HepG2 (cell line): ENCODE measurements around the gene HSPA1A. TPM values are rescaled to one million over a fixed set of nuclear protein-coding genes. Genes with fewer than 3 reads are reported as not detected.

Experiments
- CHD2 ChIP-seq: IDR thresholded peaks from 2 replicates; pipeline ENCODE4 v1.6.1; 2011; ENCODE audit warnings: low read depth, low read length, improper control_type of control experiment
- ETV5 ChIP-seq: IDR thresholded peaks from 2 replicates; pipeline ENCODE4 v1.6.1; 2018; ENCODE audit warnings: missing biosample characterization, missing genetic modification reagents, inconsistent platforms, borderline replicate concordance
- EZH2 ChIP-seq: conservative IDR thresholded peaks from 2 replicates; pipeline ENCODE4 v1.6.1; 2012; ENCODE audit warnings: mild to moderate bottlenecking, low read depth, low read length, moderate library complexity
- GZF1 ChIP-seq: sonication (generic); formaldehyde crosslinking; IDR thresholded peaks from 2 replicates; pipeline ENCODE4 v1.5.1; 2020; ENCODE audit warnings: mild to moderate bottlenecking, missing genetic modification reagents
- ISX ChIP-seq: sonication (generic); formaldehyde crosslinking; conservative IDR thresholded peaks from 2 replicates; pipeline ENCODE4 v1.5.0; 2020; ENCODE audit warnings: missing genetic modification reagents
- JUND ChIP-seq: sonication (generic); formaldehyde crosslinking; IDR thresholded peaks from 2 replicates; pipeline ENCODE4 v1.8.0; 2022; ENCODE audit warnings: mild to moderate bottlenecking, missing genetic modification reagents
- MTA3 ChIP-seq: sonication (generic); formaldehyde crosslinking; IDR thresholded peaks from 2 replicates; pipeline ENCODE4 v1.4.0; 2020; ENCODE audit warnings: missing genetic modification reagents
- MYNN ChIP-seq: sonication (generic); formaldehyde crosslinking; IDR thresholded peaks from 2 replicates; pipeline ENCODE4 v1.4.0; 2020; ENCODE audit warnings: mild to moderate bottlenecking, low read depth, missing genetic modification reagents
- POGZ ChIP-seq: sonication (generic); formaldehyde crosslinking; IDR thresholded peaks from 2 replicates; pipeline ENCODE4 v1.4.0; 2020; ENCODE audit warnings: mild to moderate bottlenecking, missing genetic modification reagents
- SALL2 ChIP-seq: sonication (generic); formaldehyde crosslinking; IDR thresholded peaks from 2 replicates; pipeline ENCODE4 v1.8.1; 2023; ENCODE audit warnings: mild to moderate bottlenecking, missing genetic modification reagents, inconsistent platforms
- SP2 ChIP-seq: sonication (generic); formaldehyde crosslinking; IDR thresholded peaks from 2 replicates; pipeline ENCODE4 v1.5.1; 2020; ENCODE audit warnings: mild to moderate bottlenecking, missing genetic modification reagents
- TCF7L2 ChIP-seq: IDR thresholded peaks from 2 replicates; pipeline ENCODE4 v1.6.1; 2011; ENCODE audit warnings: mild to moderate bottlenecking, low read depth, low read length, moderate library complexity
- ZBTB20 ChIP-seq: sonication (generic); formaldehyde crosslinking; IDR thresholded peaks from 2 replicates; pipeline ENCODE4 v1.8.1; 2023; ENCODE audit warnings: missing genetic modification reagents, low read depth, mild to moderate bottlenecking, borderline replicate concordance
- ZBTB43 ChIP-seq: sonication (generic); formaldehyde crosslinking; conservative IDR thresholded peaks from 2 replicates; pipeline ENCODE4 v1.4.0; 2020; ENCODE audit warnings: missing genetic modification reagents
- ZNF280D ChIP-seq: sonication (generic); formaldehyde crosslinking; IDR thresholded peaks from 2 replicates; pipeline ENCODE4 v1.5.1; 2020; ENCODE audit warnings: mild to moderate bottlenecking, missing genetic modification reagents
- ZNF282 ChIP-seq: fragments of 450-650 bp; IDR thresholded peaks from 2 replicates; pipeline ENCODE4 v1.6.1; 2018; ENCODE audit not compliant: partially characterized antibody
- ZNF331 ChIP-seq: sonication (generic); formaldehyde crosslinking; IDR thresholded peaks from 2 replicates; pipeline ENCODE4 v1.4.0; 2020; ENCODE audit warnings: missing genetic modification reagents
- ZNF562 ChIP-seq: sonication (generic); formaldehyde crosslinking; IDR thresholded peaks from 2 replicates; pipeline ENCODE4 v1.8.0; 2022; ENCODE audit warnings: missing genetic modification reagents, borderline replicate concordance
- ZNF615 ChIP-seq: sonication (generic); formaldehyde crosslinking; IDR thresholded peaks from 2 replicates; pipeline ENCODE4 v1.5.0; 2020; ENCODE audit warnings: mild to moderate bottlenecking, missing genetic modification reagents, borderline replicate concordance
- ZNF746 ChIP-seq: sonication (generic); formaldehyde crosslinking; IDR thresholded peaks from 2 replicates; pipeline ENCODE4 v1.8.0; 2022; ENCODE audit warnings: mild to moderate bottlenecking, missing genetic modification reagents
- ZNF850 ChIP-seq: sonication (generic); formaldehyde crosslinking; conservative IDR thresholded peaks from 2 replicates; pipeline ENCODE4 v1.9.0; 2021; ENCODE audit warnings: mild to moderate bottlenecking, missing genetic modification reagents
- ZSCAN30 ChIP-seq: sonication (generic); formaldehyde crosslinking; IDR thresholded peaks from 2 replicates; pipeline ENCODE4 v1.5.0; 2020; ENCODE audit warnings: mild to moderate bottlenecking, missing genetic modification reagents
- polyA plus RNA-seq, 8 experiments: library from polyadenylated mRNA; depleted of rRNA in 3 of 8; stranded (reverse) in 7 of 8; unstranded in 1 of 8; fragments of >200 nt; fragmentation: Illumina TruSeq in 4 of 8; extraction: Trizol in 4 of 8; gene quantifications; 2 replicates each; pipeline versions ENCODE4 v1.2.1 to v1.2.3, GENCODE V29; 2011 to 2016; ENCODE audit warnings: low read depth in 4 of 8, missing spikeins in 1 of 8, mixed read lengths in 1 of 8; ENCODE audit not compliant: insufficient read depth in 1 of 8
- total RNA-seq, 5 experiments: library from RNA; depleted of rRNA; stranded (reverse); fragments of >200 nt; fragmentation: Illumina TruSeq; extraction: Trizol; gene quantifications; 2 replicates each; pipeline ENCODE4 v1.2.3, GENCODE V29; 2016; ENCODE audit warnings: low read depth in 1 of 5

The HSPA1A gene
- total and polyA plus RNA-seq, 2 of the 13 experiments (the other 11 are each of a cell fraction or from before 2014, with no cell fraction given): 44.5 to 85.0 TPM

- TF ChIP-seq ZBTB43 (CRISPR knock-in tag) (no peak), ZNF562 (CRISPR knock-in tag) (no peak), ZSCAN30 (CRISPR knock-in tag) (no peak), ISX (CRISPR knock-in tag) (no peak), ZBTB20 (CRISPR knock-in tag) (no peak), ZNF282 (no peak), MTA3 (CRISPR knock-in tag) (no peak), ZNF850 (CRISPR knock-in tag) (no peak), MYNN (CRISPR knock-in tag) (no peak), GZF1 (CRISPR knock-in tag) (0 out of 2 replicates have a peak, but pooled peaks have one; percentile 46), POGZ (no peak), SALL2 (CRISPR knock-in tag) (no peak), JUND (CRISPR knock-in tag) (no peak), TCF7L2 (no peak), ZNF746 (CRISPR knock-in tag) (peak; percentile 51; the same call in 1 of the 2 replicates), CHD2 (no peak), EZH2 (no peak), SP2 (CRISPR knock-in tag) (no peak), ZNF615 (CRISPR knock-in tag) (no peak), ZNF280D (CRISPR knock-in tag) (no peak; the same call in 1 of the 2 replicates), ETV5 (CRISPR knock-in tag) (no peak), ZNF331 (no peak)
Observed at GRCh38 chr6:31822036-31822821, 6.9 kb downstream of the HSPA1A start (continued).
